H9 (cell line): ENCODE data around the gene MAGI1. TPM values are rescaled to one million over a fixed set of nuclear protein-coding genes. Genes with fewer than 3 reads are reported as not detected.
A peak's percentile ranks its signal among the peaks of the same experiment; 100 is the strongest.

Source experiments
- DNase-seq: peaks from one replicate; pipeline ENCODE4 v3.0.0-alpha.2; 2017
- H2AFZ ChIP-seq: one replicate; pipeline ENCODE4 v1.6.1; 2013; ENCODE audit warnings: mild to moderate bottlenecking, low read length, control low read depth, moderate library complexity
- H2AK5ac ChIP-seq: 2 replicates; pipeline ENCODE4 v1.6.1; 2013; ENCODE audit warnings: low read length, control low read depth, mixed read lengths; ENCODE audit not compliant: insufficient read length
- H2BK120ac ChIP-seq: one replicate; pipeline ENCODE4 v1.6.1; 2013; ENCODE audit warnings: low read depth, mild to moderate bottlenecking, low read length, control low read depth, inconsistent platforms; ENCODE audit not compliant: poor library complexity, severe bottlenecking
- H2BK12ac ChIP-seq: 2 replicates; pipeline ENCODE4 v1.6.1; 2013; ENCODE audit warnings: low read length, control low read depth, mixed read lengths, low read depth; ENCODE audit not compliant: insufficient read length
- H2BK15ac ChIP-seq: 2 replicates; pipeline ENCODE4 v1.6.1; 2013; ENCODE audit warnings: low read depth, low read length, control low read depth
- H2BK20ac ChIP-seq: one replicate; pipeline ENCODE4 v1.6.1; 2013; ENCODE audit warnings: low read depth, mild to moderate bottlenecking, low read length, control low read depth, inconsistent platforms; ENCODE audit not compliant: poor library complexity, severe bottlenecking
- H2BK5ac ChIP-seq: 2 replicates; pipeline ENCODE4 v1.6.1; 2013; ENCODE audit warnings: low read length, control low read depth, mixed read lengths; ENCODE audit not compliant: insufficient read length
- H3K14ac ChIP-seq: 2 replicates; pipeline ENCODE4 v1.6.1; 2013; ENCODE audit warnings: low read length, control low read depth; ENCODE audit not compliant: insufficient read depth
- H3K18ac ChIP-seq: 2 replicates; pipeline ENCODE4 v1.6.1; 2013; ENCODE audit warnings: low read depth, mild to moderate bottlenecking, mixed read lengths, low read length, control low read depth; ENCODE audit not compliant: insufficient read length
- H3K23ac ChIP-seq: 2 replicates; pipeline ENCODE4 v1.6.1; 2013; ENCODE audit warnings: low read length, control low read depth, mixed read lengths, low read depth; ENCODE audit not compliant: insufficient read length
- H3K23me2 ChIP-seq: 2 replicates; pipeline ENCODE4 v1.6.1; 2013; ENCODE audit warnings: low read depth, mild to moderate bottlenecking, mixed read lengths, low read length, control low read depth; ENCODE audit not compliant: insufficient read length, poor library complexity, severe bottlenecking
- H3K27ac ChIP-seq: 2 replicates; pipeline ENCODE4 v1.5.1; 2013; ENCODE audit warnings: low read length, control low read depth, mixed read lengths, low read depth; ENCODE audit not compliant: insufficient read length
- H3K27me3 ChIP-seq: 2 replicates; pipeline ENCODE4 v1.6.1; 2013; ENCODE audit warnings: low read length, control low read depth, inconsistent platforms; ENCODE audit not compliant: insufficient read depth
- H3K4ac ChIP-seq: 2 replicates; pipeline ENCODE4 v1.6.1; 2013; ENCODE audit warnings: low read depth, mild to moderate bottlenecking, control low read depth, inconsistent platforms, low read length, moderate library complexity
- H3K4me1 ChIP-seq: 2 replicates; pipeline ENCODE4 v1.6.1; 2013; ENCODE audit warnings: low read length, control low read depth, inconsistent platforms; ENCODE audit not compliant: insufficient read depth
- H3K4me2 ChIP-seq: 2 replicates; pipeline ENCODE4 v1.6.1; 2013; ENCODE audit warnings: low read length, control low read depth, mixed read lengths; ENCODE audit not compliant: insufficient read length, insufficient read depth
- H3K56ac ChIP-seq: 2 replicates; pipeline ENCODE4 v1.6.1; 2013; ENCODE audit warnings: low read depth, mild to moderate bottlenecking, mixed read lengths, low read length, control low read depth; ENCODE audit not compliant: insufficient read length
- H3K79me1 ChIP-seq: 2 replicates; pipeline ENCODE4 v1.6.1; 2013; ENCODE audit warnings: low read depth, mild to moderate bottlenecking, moderate library complexity, low read length, control low read depth, inconsistent platforms; ENCODE audit not compliant: insufficient read depth, poor library complexity, severe bottlenecking
- H3K79me2 ChIP-seq: 2 replicates; pipeline ENCODE4 v1.6.1; 2013; ENCODE audit warnings: low read length, control low read depth, inconsistent platforms; ENCODE audit not compliant: insufficient read depth
- H3K9ac ChIP-seq: 2 replicates; pipeline ENCODE4 v1.6.1; 2013; ENCODE audit warnings: low read length, control low read depth, mixed read lengths; ENCODE audit not compliant: insufficient read length; ENCODE audit errors: extremely low read depth
- H3K9me3 ChIP-seq: one replicate; pipeline ENCODE4 v1.6.1; 2013; ENCODE audit warnings: low read depth, low read length, inconsistent platforms; ENCODE audit not compliant: control insufficient read depth
- H3T11ph ChIP-seq: one replicate; pipeline ENCODE4 v1.6.1; 2013; ENCODE audit warnings: mild to moderate bottlenecking, low read length, control low read depth, inconsistent platforms
- H4K20me1 ChIP-seq: one replicate; pipeline ENCODE4 v1.6.1; 2013; ENCODE audit not compliant: control insufficient read depth, insufficient read length, insufficient read depth
- H4K5ac ChIP-seq: 2 replicates; pipeline ENCODE4 v1.6.1; 2013; ENCODE audit warnings: low read depth, mild to moderate bottlenecking, mixed read lengths, low read length, control low read depth; ENCODE audit not compliant: insufficient read length
- H4K8ac ChIP-seq: replicated peaks from 2 replicates; pipeline ENCODE4 v1.6.1; 2013; ENCODE audit warnings: low read length, control low read depth, mixed read lengths, low read depth; ENCODE audit not compliant: insufficient read length
- H4K91ac ChIP-seq: 2 replicates; pipeline ENCODE4 v1.6.1; 2013; ENCODE audit warnings: low read depth, mild to moderate bottlenecking, moderate library complexity, mixed read lengths, low read length, control low read depth; ENCODE audit not compliant: insufficient read length
- H3K27ac Mint-ChIP-seq, 3 experiments: 2 replicates in 2 of 3; 3 replicates in 1 of 3; pipeline ENCODE4 v1.8.0; 2020 to 2021; ENCODE audit warnings: mixed read lengths in 3 of 3, mild to moderate bottlenecking in 1 of 3, moderate library complexity in 1 of 3
- H3K27me3 Mint-ChIP-seq: 2 replicates; pipeline ENCODE4 v1.8.0; 2021; ENCODE audit warnings: low read depth, mild to moderate bottlenecking, moderate library complexity, mixed read lengths
- H3K36me3 Mint-ChIP-seq, 3 experiments: 2 replicates in 2 of 3; 3 replicates in 1 of 3; pipeline ENCODE4 v1.8.0; 2020 to 2021; ENCODE audit warnings: low read depth in 3 of 3, mixed read lengths in 3 of 3; ENCODE audit not compliant: insufficient read depth in 1 of 3
- H3K4me1 Mint-ChIP-seq, 2 experiments: 2 replicates each; pipeline ENCODE4 v1.8.0; 2020; ENCODE audit warnings: mixed read lengths in 2 of 2
- H3K4me3 Mint-ChIP-seq, 2 experiments: 2 replicates in 1 of 2; 3 replicates in 1 of 2; pipeline ENCODE4 v1.8.0; 2020 to 2021; ENCODE audit warnings: mild to moderate bottlenecking in 2 of 2, mixed read lengths in 2 of 2, moderate library complexity in 1 of 2
- H3K9me3 Mint-ChIP-seq, 2 experiments: 2 replicates in 1 of 2; 3 replicates in 1 of 2; pipeline ENCODE4 v1.8.0; 2020; ENCODE audit warnings: mild to moderate bottlenecking in 2 of 2, mixed read lengths in 2 of 2, moderate library complexity in 1 of 2
- WGBS: extraction: QIAGEN DNeasy Blood & Tissue Kit; methylation state at CpG from one replicate; pipeline ENCODE4 v1.1.7; 2013; ENCODE audit warnings: missing lambda C conversion rate, low lambda C conversion rate, mixed read lengths; ENCODE audit not compliant: insufficient read length; ENCODE audit errors: extremely low coverage; 5-methylcytosine and 5-hydroxymethylcytosine counted together
- total RNA-seq: library from RNA; stranded (reverse); gene quantifications from 2 replicates; pipeline ENCODE4 v1.2.1, GENCODE V29; 2021
- TF ChIP-seq, protein P1 (sequence below): fragments of 200-600 bp; sonication (generic); conservative IDR thresholded peaks from 3 replicates; pipeline ENCODE4 v1.8.0; 2021; ENCODE audit warnings: antibody characterized with exemption, mild to moderate bottlenecking

MAGI1 gene
- total RNA-seq, 1 experiment from 2014 or later, result 65.7 TPM

- H2BK120ac ChIP-seq, result no peak overlapping the region
- H3K79me2 ChIP-seq, result peaks cover 6% of the 10 kb centered on the region; the same call in 1 of the 2 replicates
- no peaks in the 10 kb centered on the region for H3K23me2 ChIP-seq
- H3K18ac ChIP-seq, result no peak overlapping the region
- no peak overlapping the region for H2AK5ac ChIP-seq
- H3K27me3 ChIP-seq, result no peaks in the 10 kb centered on the region
- Mint-ChIP-seq H3K4me1 (peaks cover 34 to 44% of the 10 kb centered on the region in 2 experiments), H3K4me3 (no peak overlapping the region), H3K27ac (peak overlapping the region in 1 of 3 experiments; percentile 67; a peak in 2 of 7 replicates), H3K27me3 (no peaks in the 10 kb centered on the region), H3K9me3 (no peaks in the 10 kb centered on the region), H3K36me3 (peaks cover 0 to 6% (median 6%) of the 10 kb centered on the region in 3 experiments; a peak in 2 of 7 replicates)
- H3T11ph ChIP-seq, result no peak overlapping the region
- no peak overlapping the region for H4K5ac ChIP-seq
- no peaks in the 10 kb centered on the region for H4K20me1 ChIP-seq
- no peak overlapping the region for H2BK15ac ChIP-seq
- no peak overlapping the region for H2BK12ac ChIP-seq
- no peak overlapping the region for H3K9ac ChIP-seq
- peaks cover 5% of the 10 kb centered on the region for H3K79me1 ChIP-seq
- H3K4me1 ChIP-seq, result peaks cover 10% of the 10 kb centered on the region
- no peak overlapping the region for H3K4me2 ChIP-seq
- H3K56ac ChIP-seq, result no peak overlapping the region
- no peak overlapping the region for H2BK5ac ChIP-seq
- H2AFZ ChIP-seq, result no peak overlapping the region
- no peaks in the 10 kb centered on the region for H3K9me3 ChIP-seq
- DNase-seq, result no peak
- no peak overlapping the region for H3K27ac ChIP-seq
- no peak overlapping the region for H4K8ac ChIP-seq
- no peak overlapping the region for H2BK20ac ChIP-seq
- TF ChIP-seq, protein P1, sequence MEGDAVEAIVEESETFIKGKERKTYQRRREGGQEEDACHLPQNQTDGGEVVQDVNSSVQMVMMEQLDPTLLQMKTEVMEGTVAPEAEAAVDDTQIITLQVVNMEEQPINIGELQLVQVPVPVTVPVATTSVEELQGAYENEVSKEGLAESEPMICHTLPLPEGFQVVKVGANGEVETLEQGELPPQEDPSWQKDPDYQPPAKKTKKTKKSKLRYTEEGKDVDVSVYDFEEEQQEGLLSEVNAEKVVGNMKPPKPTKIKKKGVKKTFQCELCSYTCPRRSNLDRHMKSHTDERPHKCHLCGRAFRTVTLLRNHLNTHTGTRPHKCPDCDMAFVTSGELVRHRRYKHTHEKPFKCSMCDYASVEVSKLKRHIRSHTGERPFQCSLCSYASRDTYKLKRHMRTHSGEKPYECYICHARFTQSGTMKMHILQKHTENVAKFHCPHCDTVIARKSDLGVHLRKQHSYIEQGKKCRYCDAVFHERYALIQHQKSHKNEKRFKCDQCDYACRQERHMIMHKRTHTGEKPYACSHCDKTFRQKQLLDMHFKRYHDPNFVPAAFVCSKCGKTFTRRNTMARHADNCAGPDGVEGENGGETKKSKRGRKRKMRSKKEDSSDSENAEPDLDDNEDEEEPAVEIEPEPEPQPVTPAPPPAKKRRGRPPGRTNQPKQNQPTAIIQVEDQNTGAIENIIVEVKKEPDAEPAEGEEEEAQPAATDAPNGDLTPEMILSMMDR, result no peak
- WGBS, result no CpG with 5 or more reads among the region's 5 CpGs
- H4K91ac ChIP-seq, result no peak overlapping the region
- no peak overlapping the region for H3K14ac ChIP-seq
- H3K23ac ChIP-seq, result no peak overlapping the region
- H3K4ac ChIP-seq, result no peak overlapping the region
Measured at GRCh38 chr3:65968996-65969395, 69.7 kb downstream of the MAGI1 start.
